Vagina (tissue), 2 donors: ENCODE data around the gene ASIC1. TPM values are rescaled to one million over a fixed set of nuclear protein-coding genes. Genes with fewer than 3 reads are reported as not detected.

ENCODE experiments used
- DNase-seq, 2 donors: peaks; one replicate each; pipeline ENCODE4 v3.0.0-alpha.2; 2017; ENCODE audit errors: extremely low spot score in 2 of 2
- H3K27ac ChIP-seq: fragments of 200-600 bp; sonication (generic); one replicate; pipeline ENCODE4 v1.5.1; 2019
- H3K27me3 ChIP-seq: fragments of 200-600 bp; sonication (generic); one replicate; pipeline ENCODE4 v1.5.1; 2019
- H3K36me3 ChIP-seq, 2 donors: fragments of 200-600 bp; sonication (generic); one replicate each; pipeline ENCODE4 v1.5.1; 2017 to 2019
- H3K4me1 ChIP-seq: fragments of 200-600 bp; sonication (generic); one replicate; pipeline ENCODE4 v1.5.1; 2019
- H3K4me3 ChIP-seq, 2 donors: fragments of 200-600 bp; sonication (generic); 1 replicate in 1 of 2; 2 replicates in 1 of 2; pipeline ENCODE4 v1.5.1; 2016 to 2019
- H3K9me3 ChIP-seq: fragments of 200-600 bp; sonication (generic); one replicate; pipeline ENCODE4 v1.5.1; 2019
- CTCF ChIP-seq, 3 experiments: fragments of 450-650 bp in 2 of 3; fragments of 200-600 bp in 1 of 3; sonication (generic) in 1 of 3; IDR thresholded peaks; one replicate each; pipeline ENCODE4 v1.5.1; 2017 to 2019; ENCODE audit warnings: antibody characterized with exemption in 3 of 3, mild to moderate bottlenecking in 2 of 3, moderate library complexity in 2 of 3
- POLR2A ChIP-seq, 2 donors: fragments of 450-650 bp; IDR thresholded peaks; one replicate each; pipeline ENCODE4 v1.6.1; 2017; ENCODE audit warnings: antibody characterized with exemption in 2 of 2, mild to moderate bottlenecking in 2 of 2, moderate library complexity in 2 of 2
- POLR2AphosphoS5 ChIP-seq, 2 donors: sonication (generic); formaldehyde crosslinking; IDR thresholded peaks; one replicate each; pipeline ENCODE4 v1.9.0; 2017; ENCODE audit warnings: antibody characterized with exemption in 2 of 2, mild to moderate bottlenecking in 2 of 2, low read depth in 1 of 2; ENCODE audit not compliant: insufficient read depth in 1 of 2
- intact Hi-C: fragments of 100-400 bp; cut with DNase I; formaldehyde crosslinking; loops from one replicate; pipeline ENCODE4 v1.15.1; 2023
- total RNA-seq: library from RNA; depleted of rRNA; stranded (reverse); fragments of >200 nt; gene quantifications from one replicate; pipeline ENCODE4 v1.2.3, GENCODE V29; 2016

The ASIC1 gene
- total RNA-seq, 1 donor from 2014 or later = 2.9 TPM

GRCh38 chr12:50109319-50109718 is 51.9 kb downstream of the ASIC1 start:
- H3K4me3 ChIP-seq = no peak overlapping the region
- no peaks in the 10 kb centered on the region for H3K27me3 ChIP-seq
- H3K9me3 ChIP-seq = no peaks in the 10 kb centered on the region
- DNase-seq = no peak
- no peak overlapping the region for H3K27ac ChIP-seq
- no peak for TF ChIP-seq POLR2A (IDR thresholded peaks at IDR 0.05)
- peaks cover 41% of the 10 kb centered on the region for H3K4me1 ChIP-seq
- no peaks in the 10 kb centered on the region for H3K36me3 ChIP-seq
- intact Hi-C loops = no loop called here

- Histone ChIP-seq H3K27ac (peak overlapping the region; percentile 81), H3K4me3 (no peak overlapping the region), H3K4me1 (peaks cover 46% of the 10 kb centered on the region), H3K36me3 (peaks cover 0 to 6% of the 10 kb centered on the region in 2 donors), H3K9me3 (no peaks in the 10 kb centered on the region), H3K27me3 (no peaks in the 10 kb centered on the region)
- intact Hi-C loops = loop anchor here (2.0 kb wide), 1 partner anchor 57 kb away; the partner anchor contains the start of gene CERS5
- no peak for DNase-seq
- no peak for TF ChIP-seq POLR2A (IDR thresholded peaks at IDR 0.05)
- TF ChIP-seq CTCF (IDR thresholded peaks at IDR 0.05) = no peak
- no peak for TF ChIP-seq POLR2AphosphoS5 (IDR thresholded peaks at IDR 0.05; ENCODE audit: insufficient read depth in 1 of 2, low read depth in 1 of 2)
Measured at GRCh38 chr12:50110127-50110761, 52.8 kb downstream of the ASIC1 start.

DNA sequence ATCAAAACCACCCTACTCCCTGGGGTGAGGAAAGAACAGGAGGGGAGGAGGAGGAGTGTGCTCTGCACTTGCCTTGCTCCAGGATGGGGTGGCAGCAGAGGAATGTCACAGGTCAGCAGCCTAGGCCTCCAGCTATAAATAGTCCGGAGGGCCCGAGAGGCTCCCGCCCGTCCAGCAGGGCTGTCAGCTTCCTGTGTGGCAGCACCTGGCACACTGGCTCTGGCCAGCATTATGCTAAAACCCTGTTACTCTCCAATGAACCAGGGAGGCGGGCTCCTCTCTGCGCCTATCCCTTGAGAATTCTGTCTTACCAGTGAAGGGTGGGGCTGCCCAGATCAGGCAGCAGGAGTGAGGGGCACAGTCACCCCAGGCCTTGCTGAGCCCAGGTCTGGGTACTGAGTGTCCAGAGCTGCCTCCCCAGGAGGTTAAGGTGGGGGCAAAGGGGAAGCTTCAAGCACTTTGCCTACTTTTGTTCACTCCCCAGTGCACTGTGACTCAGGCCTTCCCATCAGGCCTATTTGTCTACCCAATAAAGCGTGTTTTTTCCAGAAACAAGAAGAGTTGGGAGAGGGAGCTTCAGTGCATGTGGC is 53.5 kb downstream of the ASIC1 start:
- Histone ChIP-seq H3K4me1 (peaks cover 48% of the 10 kb centered on the region), H3K27me3 (no peaks in the 10 kb centered on the region), H3K36me3 (peaks cover 0 to 11% of the 10 kb centered on the region in 2 donors), H3K9me3 (no peaks in the 10 kb centered on the region), H3K4me3 (peak overlapping the region; percentile 50 to 92), H3K27ac (peak overlapping the region; percentile 81)
- intact Hi-C loops = loop anchor here (2.0 kb wide), 1 partner anchor 56 kb away; the partner anchor contains the start of gene CERS5
- TF ChIP-seq POLR2A (IDR thresholded peaks at IDR 0.05) (no peak), POLR2AphosphoS5 (IDR thresholded peaks at IDR 0.05; ENCODE audit: insufficient read depth in 1 of 2, low read depth in 1 of 2) (peak in 1 of 2 donors; percentile 21)
- DNase-seq = no peak

GRCh38 chr12:50111395-50111692 is 53.9 kb downstream of the ASIC1 start:
- peaks cover 53% of the 10 kb centered on the region for H3K4me1 ChIP-seq
- TF ChIP-seq CTCF (IDR thresholded peaks at IDR 0.05) (peak in 1 of 3 experiments; percentile 87), POLR2A (IDR thresholded peaks at IDR 0.05) (no peak)

DNA sequence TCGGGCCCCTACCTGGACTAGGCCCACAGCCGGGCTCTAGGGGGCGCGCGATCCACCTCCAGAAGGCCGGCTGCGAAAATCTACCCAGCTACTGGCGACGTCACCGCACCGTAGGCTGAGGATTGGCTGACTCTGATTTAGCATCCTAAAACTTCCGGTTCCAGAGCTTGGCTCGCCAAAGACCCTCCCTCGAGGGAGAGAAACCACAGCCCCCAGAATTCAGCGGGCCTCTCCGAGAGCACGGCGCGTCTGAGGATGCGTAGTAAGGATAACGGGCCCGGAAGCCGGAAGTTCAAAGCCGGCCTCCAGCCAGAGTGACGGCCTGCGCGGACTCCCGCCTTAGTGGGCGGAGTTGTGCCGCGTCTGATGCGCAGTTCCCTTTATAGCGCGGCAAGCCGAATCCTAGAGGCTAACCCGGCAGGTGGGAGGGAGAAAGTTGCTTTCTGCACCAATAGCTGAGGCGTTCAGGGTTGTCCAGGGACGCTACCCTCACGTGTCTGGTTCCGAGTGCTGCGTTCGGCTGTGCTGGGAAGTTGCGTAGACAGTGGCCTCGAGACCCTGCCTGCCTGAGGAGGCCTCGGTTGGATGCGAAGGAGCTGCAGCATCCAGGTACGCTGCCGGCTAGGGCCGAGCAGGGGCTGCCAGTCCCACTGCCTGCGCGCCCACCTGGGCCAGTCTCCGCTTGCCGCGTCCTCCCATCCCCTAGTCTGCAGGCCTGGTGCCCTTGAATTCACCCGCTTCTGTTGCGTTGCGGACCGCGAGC is 54.5 kb downstream of the ASIC1 start, which contains the start of gene COX14:
COX14 (plus strand) TSS at position 544 of the 763 bp plus-strand sequence. CDS start 7,808 bp downstream, outside the sequence.
- intact Hi-C loops = loop anchor here (1.0 to 2.0 kb wide), 2 partner anchors 55 to 58 kb away; partner anchors contain the start of gene CERS5
- Histone ChIP-seq H3K27me3 (no peaks in the 10 kb centered on the region), H3K27ac (peak within 1 kb of the TSS; percentile 82), H3K4me3 (peak within 1 kb of the TSS; percentile 72 to 92), H3K4me1 (peaks cover 58% of the 10 kb centered on the region), H3K9me3 (no peaks in the 10 kb centered on the region), H3K36me3 (peaks cover 0 to 11% of the 10 kb centered on the region in 2 donors)
- TF ChIP-seq POLR2A (IDR thresholded peaks at IDR 0.05) (peak in 1 of 2 donors; percentile 91), CTCF (IDR thresholded peaks at IDR 0.05) (peak in 2 of 3 experiments; percentile 64 to 81), POLR2AphosphoS5 (IDR thresholded peaks at IDR 0.05; ENCODE audit: insufficient read depth in 1 of 2, low read depth in 1 of 2) (peak; percentile 99)
- peak; percentile 99 to 100 for DNase-seq

More at GRCh38 chr12:50111395-50111692, 53.9 kb downstream of the ASIC1 start:
- H3K27ac ChIP-seq = peak overlapping the region; percentile 81
- H3K4me3 ChIP-seq = peak overlapping the region; percentile 50 to 92
- intact Hi-C loops = loop anchor here (2.0 kb wide), 1 partner anchor 55 kb away; the partner anchor contains the start of gene CERS5
- DNase-seq = no peak
- no peaks in the 10 kb centered on the region for H3K27me3 ChIP-seq
- peaks cover 0 to 11% of the 10 kb centered on the region in 2 donors for H3K36me3 ChIP-seq
- H3K9me3 ChIP-seq = no peaks in the 10 kb centered on the region
